Hepatocyte (in vitro differentiated cells): Measurements from ENCODE around the gene ADGRD1.

Source experiments
- CTCF ChIP-seq: fragments of 200-600 bp; sonication (generic); IDR thresholded peaks from 2 replicates; pipeline ENCODE4 v1.5.1; 2016; ENCODE audit warnings: antibody characterized with exemption, mild to moderate bottlenecking; ENCODE audit not compliant: poor library complexity
- EZH2 ChIP-seq: fragments of 200-600 bp; sonication (generic); IDR thresholded peaks from 2 replicates; pipeline ENCODE4 v1.6.1; 2016; ENCODE audit warnings: antibody characterized with exemption, mild to moderate bottlenecking, borderline replicate concordance
- EZH2phosphoT487 ChIP-seq: fragments of 200-600 bp; sonication (generic); IDR thresholded peaks from one replicate; pipeline ENCODE4 v1.6.1; 2018; ENCODE audit warnings: antibody characterized with exemption, mild to moderate bottlenecking, low read depth, moderate library complexity; ENCODE audit not compliant: unreplicated experiment, severe bottlenecking

GRCh38 chr12:130994821-130995375 is 41.2 kb downstream of the ADGRD1 start:
- TF ChIP-seq CTCF = no peak
- no peak for TF ChIP-seq EZH2phosphoT487
- no peak for TF ChIP-seq EZH2
